Measurements from ENCODE around the gene PAIP1.

GRCh38 chr5:43567967-43568366 is 11.1 kb upstream of the PAIP1 start:
- TF ChIP-seq CTCF (IDR thresholded peaks at IDR 0.05; ENCODE audit: poor library complexity) (no peak), EZH2phosphoT487 (IDR thresholded peaks at IDR 0.05; ENCODE audit: low read depth, severe bottlenecking, unreplicated experiment) (no peak)
